Ureter (tissue), 1 donor: ENCODE measurements around the gene CBLC. TPM values are rescaled to one million over a fixed set of nuclear protein-coding genes. Genes with fewer than 3 reads are reported as not detected.
"Not testable (repeated sequence)": the region's sequence is repeated elsewhere in the genome, so short reads cannot be mapped to it uniquely, and the experiment has no call there.

Experiments
- DNase-seq: peaks from one replicate; pipeline ENCODE4 v3.0.0-alpha.2; 2020; ENCODE audit warnings: low spot score
- total RNA-seq: library from RNA; stranded (reverse); gene quantifications from one replicate; pipeline ENCODE4 v1.2.4, GENCODE V29; 2023
- donor health status: DM: yes; HTN: yes; CAD: no.

The CBLC gene
- total RNA-seq, 1 donor from 2014 or later, result 49.5 TPM

GRCh38 chr19:44819246-44819832 is 41.6 kb downstream of the CBLC start:
- no peak for DNase-seq

- no peak for DNase-seq
Observed at GRCh38 chr19:44820648-44821609, 43.2 kb downstream of the CBLC start.

GRCh38 chr19:44822177-44822576 is 44.5 kb downstream of the CBLC start:
- DNase-seq, result no peak

GRCh38 chr19:44822670-44823372 is 45.1 kb downstream of the CBLC start:
- DNase-seq, result no peak

GRCh38 chr19:44823373-44823698 is 45.6 kb downstream of the CBLC start:
- DNase-seq, result no peak

- no peak for DNase-seq
Observed at GRCh38 chr19:44824761-44825160, 47.1 kb downstream of the CBLC start.

- not testable (repeated sequence) for DNase-seq
Observed at GRCh38 chr19:44832875-44833274, 55.2 kb downstream of the CBLC start.

GRCh38 chr19:44834399-44834798 is 56.7 kb downstream of the CBLC start:
- not testable (repeated sequence) for DNase-seq

GRCh38 chr19:44839276-44839675 is 61.6 kb downstream of the CBLC start:
- no peak for DNase-seq

GRCh38 chr19:44840811-44841210 is 63.1 kb downstream of the CBLC start:
- DNase-seq, result no peak

GRCh38 chr19:44841231-44841630 is 63.5 kb downstream of the CBLC start:
- DNase-seq, result no peak

GRCh38 chr19:44845286-44845611 is 67.6 kb downstream of the CBLC start:
- no peak for DNase-seq

- peak; percentile 100 for DNase-seq
Observed at GRCh38 chr19:44845612-44846454, 68.1 kb downstream of the CBLC start, which contains the start of gene NECTIN2. NECTIN2 (plus strand) TSS chr19:44846297; CDS start chr19:44846526, 229 bp downstream.

GRCh38 chr19:44846455-44847143 is 68.9 kb downstream of the CBLC start:
- peak; percentile 70 for DNase-seq

GRCh38 chr19:44847144-44848035 is 69.7 kb downstream of the CBLC start:
- peak; percentile 78 for DNase-seq

- DNase-seq, result no peak
Observed at GRCh38 chr19:44848036-44848811, 70.5 kb downstream of the CBLC start.

- no peak for DNase-seq
Observed at GRCh38 chr19:44848812-44849447, 71.2 kb downstream of the CBLC start.
